CD4-positive, alpha-beta T cell treated with Interleukin-15 for 4 hours (primary cell): Measurements from ENCODE around the gene NEURL1.
A peak's percentile ranks its signal among the peaks of the same experiment; 100 is the strongest.
"Not testable (repeated sequence)": the region's sequence is repeated elsewhere in the genome, so short reads cannot be mapped to it uniquely, and the experiment has no call there.

Experiments used
- DNase-seq: peaks from one replicate; pipeline ENCODE4 v3.0.0-alpha.2; 2020; ENCODE audit warnings: low spot score

The NEURL1 gene

DNA sequence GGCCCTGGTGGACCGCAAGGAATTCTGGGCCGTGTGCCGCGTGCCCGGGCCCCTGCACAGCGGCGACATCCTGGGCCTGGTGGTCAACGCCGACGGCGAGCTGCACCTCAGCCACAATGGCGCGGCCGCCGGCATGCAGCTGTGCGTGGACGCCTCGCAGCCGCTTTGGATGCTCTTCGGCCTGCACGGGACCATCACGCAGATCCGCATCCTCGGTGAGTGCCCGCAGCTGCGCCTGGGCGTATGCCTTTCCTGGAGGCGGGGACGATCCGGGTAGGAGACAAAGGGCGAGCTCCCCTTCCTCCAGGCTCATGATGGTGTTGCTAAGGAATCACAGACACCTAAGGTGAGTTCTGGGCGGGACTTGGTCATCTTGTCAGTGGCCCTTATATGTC lies 91.5 kb downstream of the NEURL1 start:
- DNase-seq: no peak

- DNase-seq: no peak
These were observed 93.6 kb downstream of the NEURL1 start for GRCh38 chr10:103587073-103587472.

- DNase-seq: no peak
These were observed 95.6 kb downstream of the NEURL1 start for GRCh38 chr10:103589074-103589630.

DNA sequence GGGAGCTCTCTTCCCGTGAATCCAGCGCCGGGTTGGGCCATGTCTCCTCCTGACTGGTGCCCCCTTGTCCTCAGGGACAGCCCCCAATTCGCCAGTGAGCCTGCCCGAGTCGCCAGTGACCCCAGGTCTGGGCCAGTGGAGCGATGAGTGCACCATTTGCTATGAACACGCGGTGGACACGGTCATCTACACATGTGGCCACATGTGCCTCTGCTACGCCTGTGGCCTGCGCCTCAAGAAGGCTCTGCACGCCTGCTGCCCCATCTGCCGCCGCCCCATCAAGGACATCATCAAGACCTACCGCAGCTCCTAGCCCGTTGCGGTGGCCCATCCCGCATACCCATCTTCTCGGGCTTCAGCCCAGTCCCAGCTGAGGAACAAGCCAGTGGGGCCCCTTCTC lies 96.6 kb downstream of the NEURL1 start:
- no peak for DNase-seq

- no peak for DNase-seq
These were observed 97.3 kb downstream of the NEURL1 start for GRCh38 chr10:103590744-103591291.

GRCh38 chr10:103592186-103593021 lies 98.9 kb downstream of the NEURL1 start:
- peak; percentile 24 for DNase-seq

GRCh38 chr10:103593022-103593570 lies 99.6 kb downstream of the NEURL1 start:
- no peak for DNase-seq

DNA sequence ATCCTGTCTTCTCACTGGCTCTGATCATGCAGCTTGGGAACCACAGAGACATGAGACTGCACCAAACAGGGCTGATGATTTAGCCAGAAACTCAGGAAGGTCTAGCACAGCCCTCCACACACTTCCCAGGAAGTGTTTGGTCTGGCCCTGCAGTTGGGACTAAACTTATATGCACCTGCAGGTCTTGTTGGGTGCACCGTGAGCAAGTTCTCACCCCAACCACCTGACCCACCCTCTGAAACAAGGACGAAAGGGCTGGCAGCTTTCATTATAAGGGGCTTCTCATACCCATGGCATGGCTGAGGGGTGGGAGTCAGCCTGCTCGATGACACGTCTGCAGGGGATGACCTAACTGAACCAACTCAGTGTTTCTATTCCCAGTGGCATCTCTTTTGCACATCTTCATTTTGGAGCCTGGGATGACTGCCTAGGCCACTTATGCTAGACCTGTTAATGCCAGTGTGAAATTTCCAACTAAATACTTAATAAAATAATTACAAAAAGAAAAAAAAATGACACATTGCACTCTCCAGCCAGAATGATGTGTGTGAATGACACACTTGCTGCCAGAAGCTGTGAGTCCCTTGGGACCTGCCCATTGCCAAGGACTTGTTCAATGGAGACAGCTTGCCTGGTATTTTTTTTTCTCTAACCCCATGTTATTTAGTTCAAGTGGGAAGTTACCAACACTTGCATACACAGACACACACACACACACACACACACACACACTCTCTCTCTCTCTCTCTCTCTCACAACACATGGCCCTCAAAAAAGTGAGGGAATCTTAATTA lies 102.6 kb downstream of the NEURL1 start:
- no peak for DNase-seq

DNA sequence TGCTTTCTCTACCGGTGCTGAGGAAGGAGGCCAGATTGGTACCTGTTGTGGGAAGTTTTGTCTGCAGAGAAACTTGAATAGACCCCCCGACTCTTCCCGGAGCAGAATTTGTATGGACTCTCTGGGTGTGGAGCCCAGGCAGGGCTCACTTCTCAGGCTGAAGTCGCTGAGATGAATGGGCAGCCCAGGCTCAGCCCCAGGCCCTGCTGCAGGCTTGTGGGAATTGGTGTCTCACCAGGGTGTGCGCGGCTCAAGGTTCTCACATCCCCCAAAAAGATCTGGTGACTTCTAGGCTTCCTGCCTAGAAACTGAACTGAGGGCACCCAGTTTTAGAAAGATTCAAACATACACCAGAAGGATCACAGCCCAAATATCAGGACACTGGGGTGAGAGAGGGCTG lies 103.5 kb downstream of the NEURL1 start:
- DNase-seq: no peak

DNA sequence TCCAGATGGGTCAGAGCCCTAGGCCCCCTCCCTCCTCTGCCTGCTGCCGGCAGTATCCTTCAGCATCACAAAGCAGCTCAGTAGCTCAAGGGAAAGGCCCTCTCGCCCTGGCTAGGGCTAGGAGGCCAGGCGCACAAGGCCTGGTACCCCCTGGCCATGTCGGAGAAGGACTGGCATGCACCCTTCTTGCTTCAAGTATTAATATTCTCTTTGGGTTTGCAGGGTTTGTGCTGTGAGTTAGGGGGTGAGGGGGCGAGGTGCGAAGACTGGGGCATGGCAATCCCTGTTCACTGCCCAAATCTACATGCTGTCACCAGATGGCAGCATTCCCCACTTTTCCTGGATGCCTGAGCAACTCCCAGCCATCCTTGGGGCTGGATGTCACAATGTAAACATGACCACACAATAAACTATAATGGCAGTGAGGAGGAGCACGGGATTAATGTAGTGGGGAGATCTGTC lies 105.2 kb downstream of the NEURL1 start:
- DNase-seq: no peak

GRCh38 chr10:103599211-103599610 lies 105.7 kb downstream of the NEURL1 start:
- DNase-seq: no peak

DNA sequence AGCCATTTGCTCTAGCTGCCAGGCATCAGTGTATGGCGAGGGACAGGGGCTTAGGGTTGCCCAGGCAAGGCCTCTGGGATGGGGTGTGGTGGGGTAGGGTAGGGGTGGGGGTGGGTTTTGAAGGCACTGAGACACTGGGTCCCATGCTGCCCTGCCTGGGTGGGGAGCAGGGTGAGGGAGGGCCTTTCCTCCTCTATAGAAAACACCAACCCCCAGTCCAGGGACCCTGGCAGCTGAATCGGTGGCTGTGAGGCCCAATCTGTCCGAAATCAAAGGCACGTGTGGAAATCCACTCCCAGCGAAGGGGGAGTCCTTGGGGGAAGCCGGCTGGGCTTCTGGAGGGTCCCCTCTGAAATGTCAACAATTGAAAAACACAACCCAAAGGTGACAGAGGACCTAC lies 106.4 kb downstream of the NEURL1 start:
- no peak for DNase-seq

DNA sequence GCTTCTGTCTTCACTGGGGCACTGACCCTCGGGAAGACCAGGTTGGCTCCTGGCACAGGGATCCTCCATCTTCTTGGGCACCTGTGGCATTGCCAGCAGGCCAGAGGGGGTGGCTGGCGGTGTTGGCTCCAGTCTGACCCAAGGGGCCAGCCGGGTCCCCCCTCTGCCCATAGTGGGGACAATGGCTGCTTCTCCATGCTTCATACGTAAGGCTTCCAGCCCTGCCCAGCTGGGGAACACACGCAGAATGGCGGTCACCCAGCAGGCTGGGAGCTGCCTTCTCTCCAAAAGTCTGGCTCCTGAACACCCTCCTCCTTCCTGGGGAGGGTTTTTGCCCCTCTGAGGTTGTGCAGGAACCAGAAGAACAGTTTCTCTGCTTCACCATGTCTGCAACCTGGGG lies 106.8 kb downstream of the NEURL1 start:
- DNase-seq: no peak

DNA sequence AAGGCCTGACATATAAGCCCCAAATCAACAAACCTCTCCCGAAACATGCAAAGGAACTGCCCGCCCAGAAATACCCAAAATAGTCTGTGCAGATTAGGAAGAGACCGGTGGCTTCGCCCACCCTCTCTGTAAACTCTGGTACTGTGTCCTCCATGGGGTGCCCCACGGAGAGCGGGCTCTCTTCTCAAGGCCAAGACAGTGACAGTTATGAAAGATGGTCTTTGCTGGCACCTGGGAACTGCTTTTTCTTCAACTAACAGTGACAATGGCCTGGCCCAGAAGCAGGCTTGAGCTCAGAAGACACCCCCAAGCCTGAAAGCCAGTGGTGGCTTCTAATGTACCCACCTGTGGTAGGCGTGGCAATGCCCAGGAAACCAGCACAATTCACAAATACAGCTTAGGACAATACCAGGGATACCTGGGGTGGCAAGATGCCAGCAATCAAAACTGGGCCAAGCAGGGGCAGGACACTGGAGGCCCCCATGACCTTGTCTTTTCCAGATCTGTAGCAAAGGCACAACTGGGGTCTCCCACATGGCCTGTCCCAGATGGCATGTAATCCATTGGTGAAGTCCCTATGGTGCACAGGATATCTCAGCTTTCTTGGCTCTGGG lies 107.6 kb downstream of the NEURL1 start:
- DNase-seq: no peak

DNA sequence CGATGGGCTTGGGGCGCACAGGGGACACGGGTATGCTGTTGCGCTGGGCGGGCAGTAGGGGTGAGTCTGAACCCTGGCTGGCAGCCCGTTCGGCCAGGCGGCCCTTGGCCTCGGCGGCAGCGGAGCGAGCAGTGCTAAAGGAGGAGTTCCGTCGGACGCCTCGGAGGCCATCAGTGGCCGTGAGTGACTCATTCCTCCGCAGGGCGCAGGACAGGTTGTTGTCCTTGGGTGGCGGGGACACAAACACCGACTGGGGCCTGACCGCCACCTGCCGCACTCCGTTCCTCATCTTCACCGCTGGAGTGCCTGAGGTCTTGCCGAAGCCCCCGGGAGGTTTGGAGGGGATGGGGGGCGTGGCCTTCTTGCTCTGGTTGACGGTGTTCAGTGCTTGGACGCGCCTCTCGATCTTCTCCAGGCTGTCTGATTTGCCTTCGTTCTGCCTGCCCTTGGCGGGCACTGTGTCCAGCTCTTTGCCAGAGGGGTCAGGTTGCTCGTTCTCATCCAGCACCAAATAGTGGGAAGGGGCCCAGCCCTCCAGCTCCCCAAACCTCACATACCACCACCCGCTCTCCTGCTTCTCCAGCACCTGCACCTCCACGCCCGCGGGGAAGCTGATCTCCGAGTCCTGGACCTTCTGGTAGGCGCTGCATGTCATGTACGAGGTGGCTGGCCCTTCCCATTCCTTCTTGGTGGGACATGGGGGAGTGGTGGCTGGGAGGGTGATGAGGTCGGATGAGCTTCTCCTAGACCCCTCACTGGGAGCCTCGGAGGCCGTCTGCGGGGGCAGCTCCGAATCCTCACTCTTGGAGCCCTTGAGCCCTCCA lies 108.7 kb downstream of the NEURL1 start:
- no peak for DNase-seq

GRCh38 chr10:103602852-103603155 lies 109.3 kb downstream of the NEURL1 start:
- no peak for DNase-seq

DNA sequence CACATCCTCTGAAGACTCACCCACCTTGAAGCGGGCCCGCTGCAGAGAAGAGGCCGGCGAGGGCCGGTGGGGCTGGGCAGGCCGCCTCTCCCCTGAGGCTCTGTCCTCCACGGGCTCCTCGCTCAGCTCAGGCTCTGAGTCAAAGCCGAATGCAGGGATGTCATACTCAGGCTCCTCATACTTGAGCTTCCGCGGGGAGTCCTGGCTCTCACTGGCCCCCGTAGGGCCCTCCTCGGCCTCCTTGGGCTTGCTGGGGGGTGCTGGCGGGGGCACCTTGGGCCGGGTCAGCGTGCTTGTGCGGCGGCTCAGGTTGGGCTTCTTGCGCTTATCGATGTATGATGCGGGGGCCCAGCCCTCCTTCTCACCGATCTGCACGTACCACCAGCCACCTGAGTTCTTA lies 109.9 kb downstream of the NEURL1 start:
- no peak for DNase-seq

DNA sequence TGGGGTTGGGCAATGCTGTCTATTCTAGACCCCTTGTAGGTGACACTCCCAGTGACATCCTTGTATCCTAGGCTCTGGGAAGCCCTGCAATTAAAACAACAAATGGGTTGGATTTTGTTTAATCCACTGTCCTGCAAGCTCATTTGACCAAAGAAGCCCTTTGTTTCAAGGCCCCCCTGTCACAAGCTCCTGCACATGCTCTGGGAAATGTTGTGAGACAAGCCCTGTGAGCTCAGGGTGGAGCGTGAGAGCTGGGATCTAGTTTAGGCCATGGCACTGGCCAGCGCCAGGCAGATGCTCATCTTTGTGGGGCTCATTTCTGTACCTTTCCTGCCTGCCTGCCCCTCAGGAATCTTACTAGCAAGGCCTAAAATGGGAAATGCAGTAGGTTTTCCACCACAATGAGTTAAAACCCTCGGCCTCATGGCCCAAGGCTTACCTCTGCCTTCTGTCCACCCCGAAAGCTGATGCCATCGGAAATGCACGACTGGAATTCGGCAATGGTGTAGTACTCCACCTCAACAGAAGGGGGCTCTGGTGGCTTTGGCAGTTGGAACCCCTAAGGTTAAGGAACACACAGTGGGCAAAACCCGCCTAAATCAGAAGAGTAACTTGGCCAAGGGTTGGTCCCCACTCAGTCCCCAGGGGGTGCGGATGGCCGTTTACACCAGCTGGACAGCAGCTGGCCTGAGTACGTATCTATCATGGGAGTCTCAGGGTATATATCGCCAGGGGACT lies 112.0 kb downstream of the NEURL1 start:
- peak; percentile 37 for DNase-seq

DNA sequence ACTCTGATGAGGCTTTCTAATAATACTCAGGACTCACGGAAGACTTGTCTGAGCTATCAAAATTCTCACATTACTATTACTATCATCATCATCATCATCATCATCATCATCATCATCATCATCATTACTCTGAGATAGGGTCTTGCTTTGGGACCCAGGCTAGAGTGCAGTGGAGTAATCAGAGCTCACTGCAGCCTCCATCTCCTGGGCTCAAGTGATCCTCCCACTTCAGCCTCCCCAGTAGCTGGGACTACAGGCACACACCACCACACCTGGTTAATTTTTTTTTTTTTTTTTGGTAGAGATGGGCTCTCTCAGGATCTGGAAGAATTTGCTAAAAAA lies 112.6 kb downstream of the NEURL1 start:
- not testable (repeated sequence) for DNase-seq

GRCh38 chr10:103607051-103607450 lies 113.5 kb downstream of the NEURL1 start:
- DNase-seq: not testable (repeated sequence)

GRCh38 chr10:103608056-103608455 lies 114.6 kb downstream of the NEURL1 start:
- DNase-seq: not testable (repeated sequence)
